Measurements from ENCODE around the gene ZNF334.

Gene ZNF334

DNA sequence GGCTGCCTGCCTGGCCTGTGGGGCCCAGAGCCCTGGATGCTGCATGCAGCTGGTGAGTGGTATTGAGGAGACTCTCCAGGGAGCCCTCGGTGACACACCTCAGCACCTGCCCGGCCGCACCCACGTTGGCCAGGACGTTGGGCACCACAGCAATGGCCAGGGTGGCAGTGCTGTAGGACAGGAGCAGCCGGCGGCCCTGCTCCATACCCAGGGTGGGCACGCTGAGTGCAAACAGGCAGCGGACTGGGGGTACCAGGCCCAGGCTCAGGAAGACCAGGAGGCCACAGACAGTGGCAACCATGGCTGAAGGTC is 32.4 kb upstream of the ZNF334 start:
- no peak for DNase-seq (ENCODE audit: low read depth)

DNA sequence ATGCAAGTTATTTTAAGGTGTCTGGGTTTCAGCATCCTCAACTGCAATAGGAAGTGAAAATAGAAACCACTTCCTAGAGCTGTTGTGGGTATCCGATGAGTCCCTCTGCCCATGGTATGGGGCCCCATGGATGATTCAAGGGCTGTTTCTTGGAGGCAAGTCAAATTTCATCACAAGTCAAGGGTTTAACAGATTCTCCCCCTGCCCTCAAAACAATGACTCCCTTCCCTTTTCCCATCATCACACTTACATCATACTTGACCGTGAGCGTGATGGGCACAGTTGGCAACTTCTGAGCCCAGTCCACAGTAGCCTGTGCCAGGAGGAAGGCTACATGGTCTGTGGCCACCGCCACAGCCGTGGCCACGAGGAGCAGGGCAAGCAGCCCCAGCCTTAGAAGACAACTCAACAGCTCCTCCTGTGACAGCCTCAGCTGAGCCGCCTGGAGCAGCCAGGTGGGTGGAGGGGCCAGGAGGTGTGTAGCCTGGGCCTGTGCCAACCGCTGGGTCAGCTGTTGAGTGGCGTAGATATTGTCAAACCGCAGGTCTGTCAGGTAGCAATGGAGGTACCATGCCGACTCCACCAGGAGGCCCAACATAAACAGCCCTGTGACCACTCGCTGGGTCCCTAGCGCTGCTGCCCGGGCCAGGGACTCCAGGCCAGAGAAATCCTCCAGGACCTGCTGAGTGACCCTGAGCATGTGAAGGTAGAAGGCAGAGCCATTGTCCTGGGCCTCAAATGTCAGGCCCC is 31.9 kb upstream of the ZNF334 start:
- no peak for DNase-seq (ENCODE audit: low read depth)

- no peak for DNase-seq (ENCODE audit: low read depth)
Observed at GRCh38 chr20:46544576-46544975, 31.2 kb upstream of the ZNF334 start.

DNA sequence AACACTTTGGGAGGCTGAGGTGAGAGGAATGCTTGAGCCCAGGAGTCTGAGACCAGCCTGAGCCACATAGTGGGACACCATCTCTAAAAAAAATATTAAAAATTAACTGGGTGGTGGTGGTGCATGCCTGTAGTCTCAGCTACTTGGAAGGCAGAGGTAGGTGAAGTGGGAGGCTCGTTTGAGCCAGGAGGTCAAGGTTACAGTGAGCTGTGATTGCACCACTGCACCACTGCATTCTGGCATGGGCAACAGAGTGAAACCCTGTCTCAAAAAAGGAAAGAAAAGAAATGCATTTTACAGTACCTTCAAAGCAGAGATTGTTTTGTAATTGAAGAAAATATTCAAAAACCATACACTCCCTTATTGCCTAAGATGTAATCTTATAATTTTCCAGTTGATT is 30.6 kb upstream of the ZNF334 start:
- DNase-seq (ENCODE audit: low read depth) = no peak

GRCh38 chr20:46543033-46543432 is 29.7 kb upstream of the ZNF334 start:
- DNase-seq (ENCODE audit: low read depth) = no peak

GRCh38 chr20:46541229-46541935 is 28.0 kb upstream of the ZNF334 start:
- DNase-seq (ENCODE audit: low read depth) = no peak

- no peak for DNase-seq (ENCODE audit: low read depth)
Observed at GRCh38 chr20:46539113-46539512, 25.8 kb upstream of the ZNF334 start.

GRCh38 chr20:46530640-46531039 is 17.3 kb upstream of the ZNF334 start:
- DNase-seq (ENCODE audit: low read depth) = no peak

DNA sequence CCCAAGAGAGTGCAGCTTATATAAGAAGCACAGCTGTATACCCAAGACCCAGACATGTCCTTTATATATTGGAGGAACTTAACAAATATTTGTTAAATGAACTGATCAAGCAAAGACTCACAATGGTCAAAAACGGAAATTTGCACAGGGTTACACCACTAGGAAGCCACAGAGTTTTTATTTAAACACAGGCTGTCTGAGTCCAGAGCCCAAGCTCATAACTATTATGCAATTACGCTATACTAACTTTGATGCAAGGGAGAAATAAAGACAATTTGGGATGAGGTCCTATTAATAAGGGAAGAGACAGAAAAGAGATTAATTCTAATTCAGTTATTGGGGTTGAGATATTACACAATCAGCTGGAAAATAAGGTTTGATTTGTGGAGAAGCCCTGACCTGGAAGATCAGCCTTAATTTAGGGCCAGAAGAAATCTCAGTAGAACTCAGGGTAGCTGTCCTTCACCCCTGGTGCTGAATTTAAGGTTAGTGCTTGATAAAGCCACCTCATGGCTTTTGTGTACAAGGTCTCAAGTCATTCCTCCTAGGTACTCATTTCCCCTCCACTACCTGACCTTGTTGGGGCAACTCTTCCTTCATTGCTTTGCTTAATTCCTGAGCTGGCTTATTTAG is 10.5 kb upstream of the ZNF334 start:
- DNase-seq (ENCODE audit: low read depth) = no peak

DNA sequence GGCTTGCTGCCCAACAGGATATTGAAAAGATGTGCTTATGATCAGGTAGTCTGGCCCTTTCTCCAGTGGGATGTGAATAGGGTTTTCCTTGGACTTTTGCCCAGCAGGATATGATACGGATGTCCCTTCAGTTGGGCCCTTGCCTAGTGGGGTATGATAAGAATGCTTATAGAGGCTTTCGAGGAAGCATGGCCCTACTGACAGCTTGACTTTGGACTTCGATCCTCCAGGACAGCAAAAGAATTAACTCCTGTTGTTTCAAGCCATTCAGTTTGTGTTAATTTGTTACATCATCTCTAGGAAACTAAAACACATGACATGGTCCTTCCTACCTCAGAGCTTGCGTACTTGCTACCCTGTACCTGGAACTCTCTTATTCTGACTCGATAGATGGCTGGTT is 9.7 kb upstream of the ZNF334 start:
- no peak for DNase-seq (ENCODE audit: low read depth)

GRCh38 chr20:46520976-46521579 is 7.7 kb upstream of the ZNF334 start:
- peak; percentile 41 for DNase-seq (ENCODE audit: low read depth)

DNA sequence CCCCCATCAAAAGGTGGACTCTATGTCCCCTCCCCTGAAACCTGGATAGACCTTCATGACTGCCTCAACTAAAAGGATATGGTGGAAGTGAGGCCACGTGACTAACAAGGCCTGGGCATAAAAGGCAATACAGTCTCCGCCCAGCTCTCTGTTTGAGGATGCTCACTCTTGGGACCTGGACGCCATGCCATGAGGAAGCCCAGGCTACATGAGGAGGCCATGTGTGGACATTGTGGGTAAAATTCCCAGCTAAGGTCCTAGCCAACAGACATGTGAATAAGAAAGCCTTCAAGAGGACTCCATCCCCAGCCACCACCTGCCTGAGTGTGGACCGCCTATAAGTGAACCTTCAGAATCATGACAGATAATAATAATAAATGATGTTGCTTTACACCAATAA is 7.2 kb upstream of the ZNF334 start:
- DNase-seq (ENCODE audit: low read depth) = no peak

- DNase-seq (ENCODE audit: low read depth) = no peak
Observed at GRCh38 chr20:46519471-46520068, 6.2 kb upstream of the ZNF334 start.

- no peak for DNase-seq (ENCODE audit: low read depth)
Observed at GRCh38 chr20:46509523-46509922, 3.8 kb downstream of the ZNF334 start.

DNA sequence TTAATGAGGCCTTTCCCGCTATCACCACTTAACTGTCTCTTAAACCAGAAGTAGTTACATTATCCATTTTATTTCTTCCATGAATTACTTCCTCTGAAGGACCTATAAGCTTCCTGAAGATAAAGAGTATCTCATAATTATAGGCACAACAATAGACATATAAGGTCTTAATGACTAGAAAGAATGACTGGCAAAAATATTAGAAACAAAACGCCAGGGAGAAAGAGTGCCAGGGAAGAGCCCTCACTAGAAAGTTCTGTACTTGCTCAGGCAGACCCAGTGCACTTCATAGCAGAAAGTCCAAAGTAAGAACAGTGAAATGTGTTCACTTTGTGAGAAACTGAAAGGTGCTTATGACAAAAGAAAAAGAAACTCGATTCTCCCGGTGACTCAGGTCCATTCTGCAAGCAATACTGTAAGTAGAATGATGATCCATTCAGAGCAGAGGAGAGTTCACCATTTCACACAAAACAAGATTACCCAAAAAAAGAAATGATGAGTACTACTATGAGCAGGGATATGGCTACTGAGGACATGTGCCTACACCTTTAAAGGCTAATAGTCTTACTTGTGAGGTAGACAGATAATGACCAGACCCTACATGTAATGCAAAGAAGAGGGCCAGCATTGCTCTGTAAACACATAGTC is 5.5 kb downstream of the ZNF334 start:
- no peak for DNase-seq (ENCODE audit: low read depth)

DNA sequence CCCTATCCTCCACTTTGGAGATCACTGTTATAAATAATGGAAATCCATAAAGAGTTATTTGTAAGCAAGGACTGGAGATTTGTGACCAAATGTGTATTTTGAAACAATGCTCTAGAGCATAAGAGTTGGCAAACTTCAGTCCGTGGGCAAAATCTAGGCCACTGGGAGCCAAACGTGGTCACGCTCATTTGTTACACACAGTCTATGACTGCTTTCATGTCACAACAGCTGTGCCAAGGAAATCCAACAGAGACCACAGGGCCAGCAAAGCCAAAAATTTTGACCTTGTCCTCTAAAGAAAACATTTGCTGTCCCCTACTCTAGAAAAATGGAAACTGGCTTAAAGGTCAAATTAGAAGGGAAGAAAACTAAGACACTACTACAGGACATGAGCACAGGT is 7.9 kb downstream of the ZNF334 start:
- no peak for DNase-seq (ENCODE audit: low read depth)

- DNase-seq (ENCODE audit: low read depth) = no peak
Observed at GRCh38 chr20:46501961-46502360, 11.4 kb downstream of the ZNF334 start.

DNA sequence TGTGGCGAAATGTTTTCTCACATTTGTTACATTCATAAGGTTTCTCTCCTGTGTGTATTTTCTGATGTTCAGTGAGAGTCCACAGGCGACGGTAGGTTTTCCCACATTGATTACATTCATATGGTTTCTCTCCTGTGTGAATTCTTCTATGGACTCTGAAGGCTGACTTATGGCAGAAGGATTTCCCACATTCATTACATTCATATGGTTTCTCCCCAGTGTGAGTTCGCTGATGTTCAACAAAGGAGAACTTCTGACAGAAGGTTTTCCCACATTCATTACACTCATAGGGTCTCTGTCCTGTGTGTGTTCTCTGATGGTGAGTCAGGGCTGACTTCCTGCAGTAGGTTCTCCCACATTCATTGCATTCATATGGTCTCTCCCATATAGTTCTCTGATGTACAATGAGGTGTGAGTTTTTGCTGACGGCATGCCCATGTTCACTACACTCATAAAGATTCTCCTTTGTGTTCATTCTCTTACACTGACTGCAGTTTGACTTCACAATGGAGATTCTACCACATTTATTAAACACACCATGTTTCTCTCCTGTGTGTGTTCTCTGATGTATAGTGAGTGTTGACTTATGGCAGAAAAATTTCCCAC is 11.9 kb downstream of the ZNF334 start:
- DNase-seq (ENCODE audit: low read depth) = no peak

DNA sequence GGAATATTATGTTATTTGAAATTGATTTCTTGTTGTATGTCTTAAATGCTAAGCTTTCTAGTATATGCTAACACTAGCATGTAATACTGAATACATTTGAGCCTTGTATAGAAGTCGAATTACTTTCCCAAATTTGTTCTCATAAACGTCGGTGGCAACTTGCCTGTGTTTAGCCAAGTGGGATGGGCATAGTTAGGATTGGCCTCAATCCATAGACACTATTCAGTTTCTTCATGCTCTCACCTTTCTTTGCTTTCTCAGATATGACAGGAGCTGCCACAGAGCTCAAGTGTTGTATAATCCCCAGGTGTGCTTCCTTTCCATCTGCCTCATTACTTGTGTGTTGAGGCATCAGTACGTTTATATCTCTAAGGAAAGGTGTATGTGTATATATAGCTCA is 19.3 kb downstream of the ZNF334 start:
- no peak for DNase-seq (ENCODE audit: low read depth)

DNA sequence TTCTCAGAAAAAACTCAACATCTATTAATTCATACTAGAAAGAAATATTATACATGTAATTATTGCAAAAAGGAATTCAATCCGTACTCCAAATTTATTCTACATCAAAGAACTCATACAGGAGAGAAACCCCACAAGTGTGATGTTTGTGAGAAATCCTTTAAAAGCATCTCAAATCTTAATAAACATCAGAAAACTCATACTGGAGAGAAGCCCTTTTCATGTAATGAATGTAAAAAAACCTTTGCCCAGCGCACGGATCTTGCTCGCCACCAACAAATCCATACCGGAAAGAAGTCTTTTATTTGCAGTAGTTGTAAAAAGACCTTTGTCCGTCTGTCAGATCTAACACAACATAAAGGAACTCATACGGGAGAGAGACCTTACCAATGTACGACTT is 22.0 kb downstream of the ZNF334 start:
- no peak for DNase-seq (ENCODE audit: low read depth)

GRCh38 chr20:46488451-46488850 is 24.9 kb downstream of the ZNF334 start:
- no peak for DNase-seq (ENCODE audit: low read depth)

DNA sequence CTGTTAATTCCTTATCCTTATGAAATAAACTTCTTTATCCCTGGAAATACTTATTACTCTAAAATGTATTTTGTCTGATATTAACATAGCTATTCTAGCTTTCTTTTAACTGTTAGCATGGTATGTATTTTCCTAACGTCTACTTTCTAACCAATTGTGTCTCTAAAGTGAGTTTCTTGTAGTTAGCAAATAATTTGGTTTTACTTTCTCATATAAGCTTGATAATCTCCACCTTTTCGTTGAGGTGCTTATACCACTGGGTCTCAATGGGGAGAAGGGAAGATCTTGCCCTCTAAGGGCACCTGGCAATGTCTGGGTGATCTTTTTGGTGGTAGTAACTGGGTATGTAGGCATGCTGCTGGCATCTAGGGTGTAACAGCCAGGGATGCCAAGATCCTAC is 25.7 kb downstream of the ZNF334 start:
- no peak for DNase-seq (ENCODE audit: low read depth)
